IPS-18a (cell line): ENCODE measurements around the gene RBMS3.

Experiments
- H3K27ac ChIP-seq: one replicate; pipeline ENCODE4 v1.5.1; 2013; ENCODE audit warnings: low read length
- H3K27me3 ChIP-seq: one replicate; pipeline ENCODE4 v1.6.1; 2013; ENCODE audit warnings: mild to moderate bottlenecking, low read length; ENCODE audit not compliant: control insufficient read depth, insufficient read depth
- H3K36me3 ChIP-seq: one replicate; pipeline ENCODE4 v1.6.1; 2013; ENCODE audit warnings: low read depth, low read length; ENCODE audit not compliant: control insufficient read depth
- H3K4me1 ChIP-seq: one replicate; pipeline ENCODE4 v1.6.1; 2013; ENCODE audit warnings: low read depth, low read length; ENCODE audit not compliant: control insufficient read depth
- H3K4me3 ChIP-seq: one replicate; pipeline ENCODE4 v1.5.1; 2013; ENCODE audit warnings: low read length
- H3K9ac ChIP-seq: one replicate; pipeline ENCODE4 v1.6.1; 2013; ENCODE audit warnings: mild to moderate bottlenecking, low read length, moderate library complexity
- H3K9me3 ChIP-seq: one replicate; pipeline ENCODE4 v1.6.1; 2013; ENCODE audit warnings: low read depth, low read length; ENCODE audit not compliant: control insufficient read depth

RBMS3 gene

GRCh38 chr3:29291260-29291981 lies 10.6 kb downstream of the RBMS3 start:
- no peak overlapping the region for H3K9ac ChIP-seq
- H3K4me3 ChIP-seq, result no peak overlapping the region
- peaks cover 22% of the 10 kb centered on the region for H3K4me1 ChIP-seq
- H3K27me3 ChIP-seq, result no peaks in the 10 kb centered on the region
- no peaks in the 10 kb centered on the region for H3K36me3 ChIP-seq
- no peak overlapping the region for H3K27ac ChIP-seq
- no peaks in the 10 kb centered on the region for H3K9me3 ChIP-seq

DNA sequence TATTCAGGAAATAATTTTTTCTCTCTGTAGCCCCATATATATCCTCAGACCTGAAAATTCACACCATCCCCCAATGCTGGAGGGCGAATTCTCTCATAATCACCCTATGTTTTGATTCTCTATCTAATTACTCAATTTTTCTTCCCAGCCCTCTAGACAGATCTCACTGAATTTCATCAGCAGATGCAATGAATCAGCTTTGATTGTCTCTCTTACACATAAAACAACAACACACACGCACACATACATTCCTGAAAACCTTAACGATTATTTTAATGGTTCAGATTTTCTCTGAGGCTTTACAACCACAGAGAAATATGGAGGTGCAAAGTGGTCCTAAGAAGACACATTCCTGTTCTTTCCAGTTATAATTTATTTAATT lies 11.1 kb downstream of the RBMS3 start:
- H3K27ac ChIP-seq, result no peak overlapping the region
- H3K27me3 ChIP-seq, result no peaks in the 10 kb centered on the region
- H3K4me3 ChIP-seq, result no peak overlapping the region
- H3K9me3 ChIP-seq, result no peaks in the 10 kb centered on the region
- H3K9ac ChIP-seq, result no peak overlapping the region
- H3K36me3 ChIP-seq, result no peaks in the 10 kb centered on the region
- peaks cover 21% of the 10 kb centered on the region for H3K4me1 ChIP-seq

DNA sequence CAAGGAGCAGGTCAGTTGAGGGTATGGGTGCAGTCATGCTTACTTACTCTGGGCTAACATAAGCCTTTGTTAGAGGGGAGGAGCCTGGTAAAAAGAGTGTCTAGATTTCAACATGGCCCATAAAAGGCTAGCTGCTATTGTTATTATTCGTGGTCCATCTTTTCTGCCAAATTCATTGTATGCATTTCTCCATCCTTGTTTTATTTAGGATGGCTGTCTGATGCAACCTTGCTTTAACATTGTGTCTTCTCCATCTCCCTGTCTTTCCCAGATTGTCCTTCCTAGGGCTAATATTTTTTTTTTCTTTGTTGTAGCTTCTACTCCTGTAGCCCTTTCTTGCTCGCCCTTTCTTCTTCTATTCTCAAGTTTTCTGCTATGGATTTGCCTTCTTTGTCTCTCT lies 12.6 kb downstream of the RBMS3 start:
- H3K4me3 ChIP-seq, result no peak overlapping the region
- no peak overlapping the region for H3K27ac ChIP-seq
- H3K9me3 ChIP-seq, result no peaks in the 10 kb centered on the region
- no peak overlapping the region for H3K9ac ChIP-seq
- no peaks in the 10 kb centered on the region for H3K36me3 ChIP-seq
- peaks cover 17% of the 10 kb centered on the region for H3K4me1 ChIP-seq
- H3K27me3 ChIP-seq, result no peaks in the 10 kb centered on the region

- peaks cover 8% of the 10 kb centered on the region for H3K4me1 ChIP-seq
- H3K27ac ChIP-seq, result no peak overlapping the region
Measured at GRCh38 chr3:29297998-29298397, 17.1 kb downstream of the RBMS3 start.

GRCh38 chr3:29301332-29302019 lies 20.6 kb downstream of the RBMS3 start:
- no peak overlapping the region for H3K9ac ChIP-seq
- H3K27me3 ChIP-seq, result no peaks in the 10 kb centered on the region
- H3K9me3 ChIP-seq, result no peaks in the 10 kb centered on the region
- peaks cover 6% of the 10 kb centered on the region for H3K4me1 ChIP-seq
- no peaks in the 10 kb centered on the region for H3K36me3 ChIP-seq
- H3K27ac ChIP-seq, result no peak overlapping the region
- H3K4me3 ChIP-seq, result no peak overlapping the region

More at GRCh38 chr3:29297998-29298397, 17.1 kb downstream of the RBMS3 start:
- H3K9me3 ChIP-seq, result no peaks in the 10 kb centered on the region
- no peak overlapping the region for H3K4me3 ChIP-seq
- no peaks in the 10 kb centered on the region for H3K27me3 ChIP-seq
- no peaks in the 10 kb centered on the region for H3K36me3 ChIP-seq
- H3K9ac ChIP-seq, result no peak overlapping the region

- Histone ChIP-seq H3K36me3 (no peaks in the 10 kb centered on the region), H3K9me3 (no peaks in the 10 kb centered on the region), H3K9ac (no peak overlapping the region), H3K4me1 (peaks cover 6% of the 10 kb centered on the region), H3K27me3 (no peaks in the 10 kb centered on the region), H3K4me3 (no peak overlapping the region), H3K27ac (no peak overlapping the region)
Measured at GRCh38 chr3:29302619-29303018, 21.7 kb downstream of the RBMS3 start.

- no peaks in the 10 kb centered on the region for H3K9me3 ChIP-seq
- H3K36me3 ChIP-seq, result no peaks in the 10 kb centered on the region
- H3K4me3 ChIP-seq, result no peak overlapping the region
- H3K27me3 ChIP-seq, result no peaks in the 10 kb centered on the region
- H3K4me1 ChIP-seq, result no peaks in the 10 kb centered on the region
- no peak overlapping the region for H3K9ac ChIP-seq
- no peak overlapping the region for H3K27ac ChIP-seq
Measured at GRCh38 chr3:29307295-29307694, 26.4 kb downstream of the RBMS3 start.

DNA sequence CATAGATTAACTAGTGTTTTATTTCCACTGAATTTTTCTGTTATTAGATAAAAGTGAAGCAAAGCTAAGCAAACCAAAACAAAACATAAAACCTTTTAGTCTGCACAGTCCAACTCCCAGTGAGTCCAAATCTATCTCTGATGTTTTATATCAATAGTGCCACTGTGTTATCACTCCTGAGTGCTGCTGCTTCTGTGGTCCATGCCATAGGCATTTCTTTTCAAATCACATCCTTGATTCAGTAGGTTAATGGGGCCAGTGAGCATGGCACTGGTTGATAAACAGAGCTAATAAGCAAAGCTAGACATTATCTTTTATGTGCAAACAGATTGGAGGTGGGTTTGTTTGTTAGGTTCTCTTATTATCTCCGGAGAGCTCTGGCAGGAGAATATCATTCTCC lies 30.0 kb downstream of the RBMS3 start:
- Histone ChIP-seq H3K4me1 (no peaks in the 10 kb centered on the region), H3K27me3 (no peaks in the 10 kb centered on the region), H3K27ac (no peak overlapping the region), H3K4me3 (no peak overlapping the region), H3K9ac (no peak overlapping the region), H3K9me3 (no peaks in the 10 kb centered on the region), H3K36me3 (no peaks in the 10 kb centered on the region)

DNA sequence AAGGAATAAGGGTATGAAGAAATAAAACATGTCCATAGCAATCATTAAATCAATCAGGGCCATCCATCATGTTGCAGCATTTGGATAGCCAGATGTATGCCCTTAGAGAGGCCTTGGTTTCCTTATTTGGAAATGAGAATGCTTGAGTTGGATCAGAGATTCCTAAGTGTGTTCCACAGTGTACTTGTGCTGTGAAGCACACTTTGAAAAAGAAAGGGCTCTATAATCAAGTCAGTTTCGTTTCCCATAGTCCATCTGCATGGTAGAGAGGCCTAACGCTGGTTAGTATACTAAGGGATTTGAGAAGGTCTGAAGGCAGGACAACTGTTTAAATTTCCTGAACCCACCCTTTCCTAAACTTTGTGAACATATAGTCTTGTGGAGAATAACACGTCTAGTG lies 30.9 kb downstream of the RBMS3 start:
- Histone ChIP-seq H3K27me3 (no peaks in the 10 kb centered on the region), H3K9me3 (no peaks in the 10 kb centered on the region), H3K9ac (no peak overlapping the region), H3K4me1 (no peaks in the 10 kb centered on the region), H3K4me3 (no peak overlapping the region), H3K36me3 (no peaks in the 10 kb centered on the region), H3K27ac (no peak overlapping the region)

DNA sequence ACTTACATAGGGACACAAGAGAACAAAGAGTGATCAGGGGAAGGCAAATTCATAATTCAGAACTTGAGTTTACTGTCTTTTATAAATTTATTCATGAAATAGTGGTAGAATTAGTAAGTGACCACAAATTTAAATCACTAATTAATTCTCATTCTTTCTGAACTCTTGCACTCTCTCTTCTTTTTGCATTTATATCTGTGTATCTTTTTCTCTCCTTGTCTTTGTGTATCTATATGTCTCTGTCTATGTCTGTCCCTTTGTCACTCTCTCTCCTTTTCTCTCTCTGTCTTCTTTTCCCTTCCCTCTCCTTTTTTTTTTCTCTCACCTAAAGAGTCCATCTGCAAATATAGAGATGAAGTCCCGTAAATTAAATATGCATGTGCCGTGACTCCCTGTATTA lies 31.5 kb downstream of the RBMS3 start:
- no peaks in the 10 kb centered on the region for H3K9me3 ChIP-seq
- no peak overlapping the region for H3K4me3 ChIP-seq
- no peak overlapping the region for H3K27ac ChIP-seq
- H3K36me3 ChIP-seq, result no peaks in the 10 kb centered on the region
- H3K9ac ChIP-seq, result no peak overlapping the region
- H3K4me1 ChIP-seq, result no peaks in the 10 kb centered on the region
- no peaks in the 10 kb centered on the region for H3K27me3 ChIP-seq

- Histone ChIP-seq H3K4me3 (no peak overlapping the region), H3K4me1 (no peaks in the 10 kb centered on the region), H3K27me3 (no peaks in the 10 kb centered on the region), H3K27ac (no peak overlapping the region), H3K36me3 (no peaks in the 10 kb centered on the region), H3K9me3 (no peaks in the 10 kb centered on the region), H3K9ac (no peak overlapping the region)
Measured at GRCh38 chr3:29312960-29313452, 32.1 kb downstream of the RBMS3 start.
